Measurements from ENCODE around the gene ADD1. TPM values are rescaled to one million over a fixed set of nuclear protein-coding genes. Genes with fewer than 3 reads are reported as not detected.

The ADD1 gene
- total and polyA plus RNA-seq, 2 of the 13 experiments (the other 11 are each of a cell fraction or from before 2014, with no cell fraction given): 73.9 to 122 TPM

DNA sequence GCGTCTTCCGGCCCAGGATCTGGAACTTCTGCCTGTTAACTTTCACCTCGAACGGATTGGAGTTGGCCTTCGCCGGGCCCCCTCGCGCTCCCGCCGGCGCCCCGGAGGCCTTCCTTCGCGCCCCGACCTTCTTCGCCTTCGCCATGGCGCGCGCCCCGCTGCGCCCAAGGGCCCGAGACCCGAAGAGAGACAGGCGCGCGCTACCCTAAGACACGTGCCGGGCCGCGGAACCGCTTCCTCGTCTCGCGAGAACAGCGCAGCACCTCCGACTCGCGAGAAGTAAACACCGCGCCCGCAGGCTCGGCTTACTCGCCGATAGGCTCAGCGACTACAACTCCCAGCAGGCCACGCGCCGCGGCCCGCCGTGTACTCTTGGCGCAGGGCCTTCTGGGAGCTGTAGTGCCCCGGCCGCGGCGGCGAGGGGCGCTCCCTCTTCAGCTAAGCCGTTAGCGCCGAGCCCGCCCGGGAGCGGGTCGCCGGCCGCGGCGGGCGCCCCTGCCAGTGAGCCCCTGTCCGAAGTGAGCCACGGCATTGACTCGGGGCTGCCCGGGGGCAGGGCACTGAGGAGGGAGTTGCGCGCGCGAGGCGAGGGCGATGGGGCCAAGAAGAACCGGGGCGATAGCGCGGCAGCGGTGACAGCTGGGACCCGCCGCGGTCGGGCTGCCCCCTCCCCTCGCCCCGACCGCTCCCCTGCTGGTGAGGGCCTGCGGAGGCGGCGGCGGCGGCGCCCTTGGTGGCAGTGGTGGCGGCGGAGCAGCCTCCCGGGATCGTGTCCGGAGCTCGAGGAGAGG, 119.7 kb downstream of the ADD1 start, which contains the start of the genes GRK4 and NOP14 (continued):
- TF ChIP-seq ZNF710 (CRISPR knock-in tag; IDR thresholded peaks at IDR 0.05; ENCODE audit: borderline replicate concordance) (no peak; the same call in 1 of the 2 replicates), ZNF557 (CRISPR knock-in tag; IDR thresholded peaks at IDR 0.05) (no peak; the same call in 1 of the 2 replicates), ZNF367 (CRISPR knock-in tag; IDR thresholded peaks at IDR 0.05; ENCODE audit: borderline replicate concordance) (no peak; the same call in 1 of the 2 replicates), TBX2 (CRISPR knock-in tag; IDR thresholded peaks at IDR 0.05; ENCODE audit: borderline replicate concordance) (peak; percentile 84), HDAC2 (CRISPR knock-in tag; IDR thresholded peaks at IDR 0.05) (peak; percentile 84), ZBTB37 (CRISPR knock-in tag; IDR thresholded peaks at IDR 0.05) (no peak), REL (CRISPR knock-in tag; conservative IDR thresholded peaks at IDR 0.05) (peak; percentile 99), RXRA (CRISPR knock-in tag; IDR thresholded peaks at IDR 0.05) (peak; percentile 77), POGK (CRISPR knock-in tag; conservative IDR thresholded peaks at IDR 0.05) (peak; percentile 79), ZNF615 (CRISPR knock-in tag; IDR thresholded peaks at IDR 0.05; ENCODE audit: borderline replicate concordance) (0 out of 2 replicates have a peak, but pooled peaks have one; percentile 79), RBAK (CRISPR knock-in tag; IDR thresholded peaks at IDR 0.05) (0 out of 2 replicates have a peak, but pooled peaks have one; percentile 14), ZNF263 (CRISPR knock-in tag; IDR thresholded peaks at IDR 0.05) (0 out of 2 replicates have a peak, but pooled peaks have one; percentile 28)
- TF ChIP-seq, protein P1, sequence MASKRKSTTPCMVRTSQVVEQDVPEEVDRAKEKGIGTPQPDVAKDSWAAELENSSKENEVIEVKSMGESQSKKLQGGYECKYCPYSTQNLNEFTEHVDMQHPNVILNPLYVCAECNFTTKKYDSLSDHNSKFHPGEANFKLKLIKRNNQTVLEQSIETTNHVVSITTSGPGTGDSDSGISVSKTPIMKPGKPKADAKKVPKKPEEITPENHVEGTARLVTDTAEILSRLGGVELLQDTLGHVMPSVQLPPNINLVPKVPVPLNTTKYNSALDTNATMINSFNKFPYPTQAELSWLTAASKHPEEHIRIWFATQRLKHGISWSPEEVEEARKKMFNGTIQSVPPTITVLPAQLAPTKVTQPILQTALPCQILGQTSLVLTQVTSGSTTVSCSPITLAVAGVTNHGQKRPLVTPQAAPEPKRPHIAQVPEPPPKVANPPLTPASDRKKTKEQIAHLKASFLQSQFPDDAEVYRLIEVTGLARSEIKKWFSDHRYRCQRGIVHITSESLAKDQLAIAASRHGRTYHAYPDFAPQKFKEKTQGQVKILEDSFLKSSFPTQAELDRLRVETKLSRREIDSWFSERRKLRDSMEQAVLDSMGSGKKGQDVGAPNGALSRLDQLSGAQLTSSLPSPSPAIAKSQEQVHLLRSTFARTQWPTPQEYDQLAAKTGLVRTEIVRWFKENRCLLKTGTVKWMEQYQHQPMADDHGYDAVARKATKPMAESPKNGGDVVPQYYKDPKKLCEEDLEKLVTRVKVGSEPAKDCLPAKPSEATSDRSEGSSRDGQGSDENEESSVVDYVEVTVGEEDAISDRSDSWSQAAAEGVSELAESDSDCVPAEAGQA (IDR thresholded peaks at IDR 0.05; ENCODE audit: low read depth): peak; percentile 76
- TF ChIP-seq, protein P1 (CRISPR knock-in tag; IDR thresholded peaks at IDR 0.05; ENCODE audit: borderline replicate concordance): peak; percentile 82; the same call in 1 of the 2 replicates
- TF ChIP-seq, protein P2, sequence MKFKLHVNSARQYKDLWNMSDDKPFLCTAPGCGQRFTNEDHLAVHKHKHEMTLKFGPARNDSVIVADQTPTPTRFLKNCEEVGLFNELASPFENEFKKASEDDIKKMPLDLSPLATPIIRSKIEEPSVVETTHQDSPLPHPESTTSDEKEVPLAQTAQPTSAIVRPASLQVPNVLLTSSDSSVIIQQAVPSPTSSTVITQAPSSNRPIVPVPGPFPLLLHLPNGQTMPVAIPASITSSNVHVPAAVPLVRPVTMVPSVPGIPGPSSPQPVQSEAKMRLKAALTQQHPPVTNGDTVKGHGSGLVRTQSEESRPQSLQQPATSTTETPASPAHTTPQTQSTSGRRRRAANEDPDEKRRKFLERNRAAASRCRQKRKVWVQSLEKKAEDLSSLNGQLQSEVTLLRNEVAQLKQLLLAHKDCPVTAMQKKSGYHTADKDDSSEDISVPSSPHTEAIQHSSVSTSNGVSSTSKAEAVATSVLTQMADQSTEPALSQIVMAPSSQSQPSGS (CRISPR knock-in tag; IDR thresholded peaks at IDR 0.05): peak; percentile 92
